IPS DF 19.7 (cell line): ENCODE data around the gene AFF4.
"Not testable (repeated sequence)": the region's sequence is repeated elsewhere in the genome, so short reads cannot be mapped to it uniquely, and the experiment has no call there.

Experiments
- DNase-seq: peaks from one replicate; pipeline ENCODE4 v3.0.0-alpha.2; 2013; ENCODE audit warnings: low read depth, low spot score

The AFF4 gene

GRCh38 chr5:132961123-132961815, 2.2 kb downstream of the AFF4 start:
- not testable (repeated sequence) for DNase-seq

DNA sequence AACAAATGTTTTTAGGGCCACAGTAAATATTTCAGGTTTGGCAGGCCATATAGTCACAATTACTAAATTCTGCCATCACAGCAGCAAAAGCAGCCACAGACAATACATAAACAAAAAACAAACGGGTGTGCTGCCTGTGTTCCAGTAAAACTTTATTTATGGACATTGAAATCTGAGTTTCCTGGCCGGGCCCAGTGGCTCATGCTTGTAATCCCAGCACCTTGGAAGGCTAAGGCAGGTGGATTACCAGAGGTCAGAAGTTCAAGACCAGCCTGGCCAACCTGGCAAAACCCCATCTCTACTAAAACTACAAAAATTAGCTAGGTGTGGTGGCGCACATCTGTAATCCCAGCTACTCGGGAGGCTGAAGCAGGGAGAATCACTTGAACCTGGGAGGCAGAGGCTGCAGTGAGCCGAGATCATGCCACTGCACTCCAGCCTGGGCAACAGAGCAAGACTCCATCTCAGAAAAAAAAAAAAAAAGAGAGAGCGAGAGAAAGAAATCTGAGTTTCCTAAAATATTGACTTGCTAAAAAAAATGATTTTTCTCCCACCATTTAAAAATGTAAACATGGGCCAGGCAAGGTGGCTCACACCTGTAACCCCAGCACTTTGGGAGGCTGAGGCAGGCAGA, 7.2 kb downstream of the AFF4 start:
- DNase-seq = not testable (repeated sequence)

DNA sequence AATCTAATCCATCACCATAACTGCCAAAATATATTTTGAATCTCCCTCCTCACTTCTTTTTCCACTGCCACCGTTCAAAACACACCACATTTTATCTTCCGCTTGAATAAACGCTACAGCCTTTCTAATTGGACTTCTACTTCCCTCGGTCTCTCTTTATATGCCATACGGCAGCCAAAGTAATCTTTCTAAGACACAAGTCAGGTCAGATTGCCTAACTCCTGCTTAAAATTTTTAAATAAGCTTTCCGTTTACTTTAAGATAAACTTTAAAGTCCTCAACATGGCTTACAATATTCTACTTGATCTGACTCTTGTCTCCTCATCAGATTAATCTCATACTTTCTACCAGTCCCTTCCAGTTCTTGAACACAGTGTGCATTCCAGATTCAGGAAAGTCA, 9.7 kb downstream of the AFF4 start:
- DNase-seq = no peak

- DNase-seq = no peak
Observed at GRCh38 chr5:132952829-132953228, 10.6 kb downstream of the AFF4 start.

GRCh38 chr5:132951897-132952296, 11.5 kb downstream of the AFF4 start:
- DNase-seq = no peak

GRCh38 chr5:132949136-132949535, 14.3 kb downstream of the AFF4 start:
- no peak for DNase-seq

- no peak for DNase-seq
Observed at GRCh38 chr5:132947671-132948070, 15.8 kb downstream of the AFF4 start.

DNA sequence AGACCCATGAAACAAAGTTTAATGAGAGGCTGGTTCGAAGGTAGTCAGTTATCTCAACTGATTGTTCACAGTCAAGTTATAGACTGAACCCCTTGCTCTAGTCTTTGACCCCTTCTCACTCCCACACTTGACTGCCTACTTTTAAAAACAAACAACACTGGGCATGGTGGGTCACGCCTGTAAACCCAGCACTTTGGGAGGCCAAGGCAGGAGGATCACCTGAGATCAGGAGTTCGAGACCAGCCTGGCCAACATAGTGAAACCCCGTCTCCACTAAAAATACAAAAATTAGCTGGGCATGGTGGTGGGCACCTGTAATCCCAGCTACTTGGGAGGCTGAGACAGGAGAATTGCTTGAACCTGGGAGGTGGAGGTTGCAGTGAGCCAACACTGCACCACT, 18.1 kb downstream of the AFF4 start:
- DNase-seq = not testable (repeated sequence)

DNA sequence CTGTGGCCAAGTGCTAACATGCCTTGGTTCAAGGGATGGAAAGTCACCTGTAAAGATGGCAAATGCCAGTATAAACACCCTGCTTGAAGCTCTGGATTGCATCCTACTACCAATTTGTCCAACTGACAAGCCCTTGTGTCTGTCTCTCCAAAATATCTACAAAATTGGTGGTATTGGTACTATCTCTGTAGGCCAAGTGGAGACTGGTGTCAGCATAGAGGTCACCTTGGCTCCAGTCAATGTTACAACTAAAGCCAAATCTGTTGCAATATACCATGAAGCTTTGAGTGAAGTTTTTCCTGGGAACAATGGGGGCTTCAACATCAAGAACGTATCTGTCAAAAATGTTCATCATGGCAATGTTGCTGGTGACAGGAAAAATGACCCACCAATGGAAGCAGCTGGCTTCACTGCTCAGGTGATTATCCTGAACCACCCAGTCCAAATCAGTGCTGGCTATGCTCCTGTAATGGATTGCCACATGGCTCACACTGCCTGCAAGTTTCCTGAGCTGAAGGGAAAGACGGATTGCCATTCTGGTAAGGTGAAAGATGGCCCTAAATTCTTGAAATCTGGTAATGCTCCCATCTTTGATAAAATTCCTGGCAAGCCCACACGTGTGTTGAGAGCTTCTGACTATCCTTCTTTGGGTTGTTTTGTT, 19.9 kb downstream of the AFF4 start:
- no peak for DNase-seq

GRCh38 chr5:132941331-132941730, 22.1 kb downstream of the AFF4 start:
- no peak for DNase-seq

GRCh38 chr5:132928062-132928407, 35.4 kb downstream of the AFF4 start:
- no peak for DNase-seq

- no peak for DNase-seq
Observed at GRCh38 chr5:132927355-132928061, 35.9 kb downstream of the AFF4 start.

DNA sequence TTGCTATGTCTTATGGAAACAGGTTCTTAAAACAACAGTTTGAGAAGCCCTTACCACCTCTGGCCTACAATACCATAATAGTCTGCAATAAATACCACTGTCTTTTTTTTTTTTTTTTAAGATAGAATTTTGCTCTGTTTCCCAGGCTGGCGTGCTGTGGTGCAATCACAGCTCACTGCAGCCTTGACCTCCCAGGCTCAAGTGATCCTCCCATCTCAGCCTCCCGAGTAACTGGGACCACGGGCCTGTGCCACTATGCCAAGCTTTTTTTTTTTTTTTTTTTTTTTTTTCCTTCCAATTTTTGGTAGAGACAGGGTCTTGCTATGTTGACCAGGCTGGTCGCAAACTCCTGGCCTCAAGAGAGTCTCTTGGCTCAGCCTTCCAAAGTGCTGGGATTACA, 37.0 kb downstream of the AFF4 start:
- no peak for DNase-seq

DNA sequence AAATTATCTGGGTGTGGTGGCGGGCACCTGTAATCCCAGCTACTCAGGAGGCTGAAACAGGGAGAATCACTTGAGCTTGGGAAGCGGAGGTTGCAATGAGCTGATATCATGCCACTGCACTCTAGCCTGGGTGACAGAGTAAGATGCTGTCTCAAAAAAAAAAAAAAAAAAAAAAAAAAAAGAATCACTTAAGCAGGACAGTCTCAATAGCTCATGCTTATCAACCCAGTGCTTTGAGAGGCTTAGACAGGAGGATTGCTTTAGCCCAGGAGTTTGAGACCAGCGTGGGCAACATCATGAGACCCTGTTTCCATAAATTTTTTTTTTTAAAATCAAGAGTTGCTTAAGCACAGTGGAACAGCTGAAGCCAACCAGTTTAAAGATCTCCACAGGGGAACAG, 47.3 kb downstream of the AFF4 start:
- no peak for DNase-seq

DNA sequence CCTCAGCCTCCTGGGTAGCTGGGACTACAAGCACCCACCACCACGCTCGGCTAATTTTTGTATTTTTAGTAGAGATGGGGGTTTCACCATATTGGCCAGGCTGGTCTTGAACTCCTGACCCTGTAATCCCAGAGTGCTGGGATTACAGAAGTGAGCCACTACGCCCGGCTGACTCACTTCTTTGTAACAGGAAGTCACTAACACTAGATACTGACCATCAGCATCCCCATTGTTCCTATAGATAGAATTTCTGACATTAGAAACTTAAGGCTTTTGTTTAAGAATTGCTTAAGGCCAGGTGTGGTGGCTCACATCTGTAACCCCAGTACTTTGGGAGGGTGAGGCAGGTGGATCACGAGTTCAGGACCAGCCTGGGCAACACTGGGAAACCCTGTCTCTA, 47.8 kb downstream of the AFF4 start:
- no peak for DNase-seq

DNA sequence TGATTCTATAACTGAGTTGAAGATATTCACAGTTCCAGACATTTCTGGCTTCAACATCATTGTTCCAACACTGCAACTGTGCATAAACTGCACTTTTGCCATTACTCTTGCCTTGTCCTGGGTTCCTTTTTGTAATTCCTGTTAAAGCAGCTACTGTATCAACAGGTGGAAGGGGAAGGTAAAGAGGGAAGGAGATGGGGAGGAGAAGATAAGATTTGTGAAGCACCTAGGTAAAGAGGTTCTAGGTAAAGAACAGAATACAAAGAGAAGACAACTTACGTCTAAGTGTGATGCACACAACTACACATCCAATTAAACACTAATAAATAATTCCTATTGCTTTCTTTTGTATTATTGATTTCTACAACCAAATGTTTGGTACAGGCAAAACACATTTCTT, 53.7 kb downstream of the AFF4 start:
- DNase-seq = no peak

GRCh38 chr5:132907161-132907560, 56.3 kb downstream of the AFF4 start:
- no peak for DNase-seq

GRCh38 chr5:132905938-132906337, 57.5 kb downstream of the AFF4 start:
- no peak for DNase-seq

GRCh38 chr5:132901730-132902129, 61.7 kb downstream of the AFF4 start:
- no peak for DNase-seq

DNA sequence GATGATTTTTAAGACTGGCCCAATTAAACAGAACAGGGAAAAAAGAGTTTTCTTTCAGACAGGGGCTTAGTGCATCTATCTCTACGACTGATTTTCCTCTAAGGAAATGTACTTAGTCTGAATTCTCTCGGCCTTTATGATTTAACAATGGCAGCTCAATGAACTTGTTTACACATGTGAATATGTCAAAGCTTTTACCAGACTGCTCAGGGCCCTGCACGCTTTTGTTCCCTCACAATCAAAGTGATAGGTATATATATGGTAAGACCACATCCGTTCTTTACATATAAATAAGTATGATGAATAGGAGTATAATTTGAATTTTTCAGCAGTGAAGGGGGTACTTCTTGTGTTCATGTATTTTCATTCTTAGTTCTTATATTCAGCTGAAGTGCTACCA, 62.4 kb downstream of the AFF4 start:
- DNase-seq = no peak

DNA sequence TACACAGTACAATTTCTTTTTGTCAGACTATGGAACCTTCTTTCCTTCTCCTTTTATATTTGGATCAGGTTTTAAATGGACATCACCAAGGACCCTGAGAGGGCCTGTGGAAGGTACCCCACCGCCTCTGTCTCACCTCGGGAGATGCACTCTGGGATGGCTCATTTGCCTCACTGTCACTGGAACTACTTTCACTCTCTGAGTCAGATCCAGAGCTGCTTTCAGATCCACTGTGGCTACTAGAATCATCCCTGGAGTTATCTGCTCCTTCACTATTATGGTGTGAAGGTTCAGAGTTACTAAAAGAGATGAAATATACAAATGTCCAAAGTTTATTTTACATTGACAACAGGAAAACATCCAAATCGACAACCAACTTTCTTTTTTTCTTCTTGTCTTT, 65.3 kb downstream of the AFF4 start:
- no peak for DNase-seq

DNA sequence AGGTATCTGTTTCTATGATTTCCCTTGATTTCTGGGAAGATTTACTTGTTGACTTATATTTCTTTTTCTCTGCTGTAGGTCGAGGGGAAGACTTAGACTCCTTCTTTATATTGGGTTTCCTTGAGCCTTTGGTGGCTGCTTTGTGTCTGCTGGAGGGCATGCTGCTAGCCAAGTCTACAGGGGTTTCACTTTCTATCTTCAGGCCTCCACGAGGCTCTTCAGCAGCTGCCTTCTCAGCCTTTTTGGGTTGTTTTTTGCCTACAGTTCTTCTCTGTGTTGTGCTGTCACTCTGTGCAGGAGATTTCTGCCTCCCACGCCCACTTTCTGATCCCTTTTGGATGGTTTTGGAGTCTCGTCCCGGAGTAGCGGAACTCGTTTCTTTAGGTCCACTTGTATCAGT, 66.7 kb downstream of the AFF4 start:
- no peak for DNase-seq
